ENCODE results near the gene PCIF1. TPM values are rescaled to one million over a fixed set of nuclear protein-coding genes. Genes with fewer than 3 reads are reported as not detected.

PCIF1 gene
- polyA plus RNA-seq, 2 of the 4 experiments (the other 2 are of a cell fraction): 19.7 to 21.6 TPM

DNA sequence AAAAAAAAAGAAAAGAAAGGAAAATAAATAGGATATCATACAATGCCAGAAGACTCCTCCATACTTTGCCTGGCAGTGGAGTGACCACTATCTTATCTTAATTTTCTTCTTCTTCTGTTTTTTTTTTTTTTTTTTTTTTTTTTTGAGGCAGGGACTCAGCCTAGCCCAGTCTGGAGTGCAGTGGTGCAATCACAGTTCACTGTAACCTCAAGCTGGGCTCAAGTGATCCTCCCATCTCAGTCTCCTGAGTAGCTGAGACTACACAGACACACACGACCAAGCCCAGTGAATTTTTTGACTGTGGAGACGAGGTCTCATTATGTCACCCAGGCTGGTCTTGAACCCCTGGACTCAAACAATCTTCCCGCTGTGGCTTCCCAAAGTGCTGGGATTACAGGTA is 57.1 kb downstream of the PCIF1 start:
- ATAC-seq (no peak), FAIRE-seq (no peak), DNase-seq (ENCODE audit: low read depth in 1 of 2, low spot score in 1 of 2) (no peak)
- 81% methylated on average over 3 of the region's 3 CpGs for WGBS (ENCODE audit: missing lambda C conversion rate)
- TF ChIP-seq ZSCAN20 (CRISPR knock-in tag; IDR thresholded peaks at IDR 0.05) (no peak), CHD2 (IDR thresholded peaks at IDR 0.05; ENCODE audit: low read length, partially characterized antibody) (no peak), CBX2 (IDR thresholded peaks at IDR 0.05; ENCODE audit: borderline replicate concordance, low read depth) (no peak), MYC (IDR thresholded peaks at IDR 0.05; ENCODE audit: borderline replicate concordance, low read length) (no peak)
- H3K4me1 ChIP-seq: peaks cover 27% of the 10 kb centered on the region
- no peak overlapping the region for H3K4me2 ChIP-seq
- ChIA-PET POLR2A (no interaction called here), CTCF (interaction anchor here (0.6 to 22.4 kb wide), 5 partner anchors 9 to 208 kb away, joined by 3 to 450 read pairs (median 7); partner anchors contain the start of genes MMP9 and ZNF335)
- H3K4me3 ChIP-seq: no peak overlapping the region
- H3K27ac ChIP-seq: no peak overlapping the region
- no peaks in the 10 kb centered on the region for H3K9me3 ChIP-seq

GRCh38 chr20:45993197-45993951 is 58.9 kb downstream of the PCIF1 start:
- no peaks in the 10 kb centered on the region for H3K9me3 ChIP-seq
- POLR2A ChIA-PET: no interaction called here
- peak; percentile 99 for ATAC-seq
- no peak overlapping the region for H3K4me3 ChIP-seq
- H3K4me1 ChIP-seq: peaks cover 27% of the 10 kb centered on the region
- peak overlapping the region; percentile 59 for H3K4me2 ChIP-seq
- H3K27ac ChIP-seq: peak overlapping the region; percentile 55 to 80; a peak in 5 of 6 replicates
- TF ChIP-seq JUN (IDR thresholded peaks at IDR 0.05) (peak in 1 of 2 experiments; percentile 20; a peak in 1 of 5 replicates), SREBF2 (IDR thresholded peaks at IDR 0.05) (no peak), ESRRA (IDR thresholded peaks at IDR 0.05; ENCODE audit: borderline replicate concordance, low read length) (0 out of 2 replicates have a peak, but pooled peaks have one; percentile 11), GATA3 (IDR thresholded peaks at IDR 0.05; ENCODE audit: borderline replicate concordance) (no peak), FOXS1 (CRISPR knock-in tag; IDR thresholded peaks at IDR 0.05) (no peak), MAX (IDR thresholded peaks at IDR 0.05) (peak; percentile 17; the same call in 1 of the 2 replicates), SMC3 (IDR thresholded peaks at IDR 0.05) (no peak), NFE2L2 (conservative IDR thresholded peaks at IDR 0.05; ENCODE audit: low read length) (no peak), CEBPB (IDR thresholded peaks at IDR 0.05) (peak; percentile 14 to 63; a peak in 2 of 4 replicates), ZFP36 (IDR thresholded peaks at IDR 0.05; ENCODE audit: borderline replicate concordance, partially characterized antibody) (no peak), ZC3H11A (IDR thresholded peaks at IDR 0.05) (no peak), MAZ (IDR thresholded peaks at IDR 0.05; ENCODE audit: borderline replicate concordance, low read depth, low read length) (no peak), NR3C1 (IDR thresholded peaks at IDR 0.05) (no peak), HOXB13 (CRISPR knock-in tag; IDR thresholded peaks at IDR 0.05; ENCODE audit: low read depth) (no peak), FOSL2 (IDR thresholded peaks at IDR 0.05) (0 out of 2 replicates have a peak, but pooled peaks have one; percentile 5), FOSL2 (CRISPR knock-in tag; IDR thresholded peaks at IDR 0.05) (peak; percentile 77), FOSB (CRISPR knock-in tag; IDR thresholded peaks at IDR 0.05) (no peak), MYC (IDR thresholded peaks at IDR 0.05; ENCODE audit: borderline replicate concordance, low read length) (no peak)
- TF ChIP-seq, protein P1, sequence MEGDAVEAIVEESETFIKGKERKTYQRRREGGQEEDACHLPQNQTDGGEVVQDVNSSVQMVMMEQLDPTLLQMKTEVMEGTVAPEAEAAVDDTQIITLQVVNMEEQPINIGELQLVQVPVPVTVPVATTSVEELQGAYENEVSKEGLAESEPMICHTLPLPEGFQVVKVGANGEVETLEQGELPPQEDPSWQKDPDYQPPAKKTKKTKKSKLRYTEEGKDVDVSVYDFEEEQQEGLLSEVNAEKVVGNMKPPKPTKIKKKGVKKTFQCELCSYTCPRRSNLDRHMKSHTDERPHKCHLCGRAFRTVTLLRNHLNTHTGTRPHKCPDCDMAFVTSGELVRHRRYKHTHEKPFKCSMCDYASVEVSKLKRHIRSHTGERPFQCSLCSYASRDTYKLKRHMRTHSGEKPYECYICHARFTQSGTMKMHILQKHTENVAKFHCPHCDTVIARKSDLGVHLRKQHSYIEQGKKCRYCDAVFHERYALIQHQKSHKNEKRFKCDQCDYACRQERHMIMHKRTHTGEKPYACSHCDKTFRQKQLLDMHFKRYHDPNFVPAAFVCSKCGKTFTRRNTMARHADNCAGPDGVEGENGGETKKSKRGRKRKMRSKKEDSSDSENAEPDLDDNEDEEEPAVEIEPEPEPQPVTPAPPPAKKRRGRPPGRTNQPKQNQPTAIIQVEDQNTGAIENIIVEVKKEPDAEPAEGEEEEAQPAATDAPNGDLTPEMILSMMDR (IDR thresholded peaks at IDR 0.05): no peak
- TF ChIP-seq, protein P2, sequence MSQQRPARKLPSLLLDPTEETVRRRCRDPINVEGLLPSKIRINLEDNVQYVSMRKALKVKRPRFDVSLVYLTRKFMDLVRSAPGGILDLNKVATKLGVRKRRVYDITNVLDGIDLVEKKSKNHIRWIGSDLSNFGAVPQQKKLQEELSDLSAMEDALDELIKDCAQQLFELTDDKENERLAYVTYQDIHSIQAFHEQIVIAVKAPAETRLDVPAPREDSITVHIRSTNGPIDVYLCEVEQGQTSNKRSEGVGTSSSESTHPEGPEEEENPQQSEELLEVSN (IDR thresholded peaks at IDR 0.05; ENCODE audit: borderline replicate concordance, low read depth): no peak
- TF ChIP-seq, protein P3, sequence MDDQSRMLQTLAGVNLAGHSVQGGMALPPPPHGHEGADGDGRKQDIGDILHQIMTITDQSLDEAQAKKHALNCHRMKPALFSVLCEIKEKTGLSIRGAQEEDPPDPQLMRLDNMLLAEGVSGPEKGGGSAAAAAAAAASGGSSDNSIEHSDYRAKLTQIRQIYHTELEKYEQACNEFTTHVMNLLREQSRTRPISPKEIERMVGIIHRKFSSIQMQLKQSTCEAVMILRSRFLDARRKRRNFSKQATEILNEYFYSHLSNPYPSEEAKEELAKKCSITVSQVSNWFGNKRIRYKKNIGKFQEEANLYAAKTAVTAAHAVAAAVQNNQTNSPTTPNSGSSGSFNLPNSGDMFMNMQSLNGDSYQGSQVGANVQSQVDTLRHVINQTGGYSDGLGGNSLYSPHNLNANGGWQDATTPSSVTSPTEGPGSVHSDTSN (IDR thresholded peaks at IDR 0.05): no peak
- TF ChIP-seq, protein P4, sequence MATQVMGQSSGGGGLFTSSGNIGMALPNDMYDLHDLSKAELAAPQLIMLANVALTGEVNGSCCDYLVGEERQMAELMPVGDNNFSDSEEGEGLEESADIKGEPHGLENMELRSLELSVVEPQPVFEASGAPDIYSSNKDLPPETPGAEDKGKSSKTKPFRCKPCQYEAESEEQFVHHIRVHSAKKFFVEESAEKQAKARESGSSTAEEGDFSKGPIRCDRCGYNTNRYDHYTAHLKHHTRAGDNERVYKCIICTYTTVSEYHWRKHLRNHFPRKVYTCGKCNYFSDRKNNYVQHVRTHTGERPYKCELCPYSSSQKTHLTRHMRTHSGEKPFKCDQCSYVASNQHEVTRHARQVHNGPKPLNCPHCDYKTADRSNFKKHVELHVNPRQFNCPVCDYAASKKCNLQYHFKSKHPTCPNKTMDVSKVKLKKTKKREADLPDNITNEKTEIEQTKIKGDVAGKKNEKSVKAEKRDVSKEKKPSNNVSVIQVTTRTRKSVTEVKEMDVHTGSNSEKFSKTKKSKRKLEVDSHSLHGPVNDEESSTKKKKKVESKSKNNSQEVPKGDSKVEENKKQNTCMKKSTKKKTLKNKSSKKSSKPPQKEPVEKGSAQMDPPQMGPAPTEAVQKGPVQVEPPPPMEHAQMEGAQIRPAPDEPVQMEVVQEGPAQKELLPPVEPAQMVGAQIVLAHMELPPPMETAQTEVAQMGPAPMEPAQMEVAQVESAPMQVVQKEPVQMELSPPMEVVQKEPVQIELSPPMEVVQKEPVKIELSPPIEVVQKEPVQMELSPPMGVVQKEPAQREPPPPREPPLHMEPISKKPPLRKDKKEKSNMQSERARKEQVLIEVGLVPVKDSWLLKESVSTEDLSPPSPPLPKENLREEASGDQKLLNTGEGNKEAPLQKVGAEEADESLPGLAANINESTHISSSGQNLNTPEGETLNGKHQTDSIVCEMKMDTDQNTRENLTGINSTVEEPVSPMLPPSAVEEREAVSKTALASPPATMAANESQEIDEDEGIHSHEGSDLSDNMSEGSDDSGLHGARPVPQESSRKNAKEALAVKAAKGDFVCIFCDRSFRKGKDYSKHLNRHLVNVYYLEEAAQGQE (IDR thresholded peaks at IDR 0.05): no peak
- 37% methylated on average over 11 of the region's 12 CpGs for WGBS (ENCODE audit: missing lambda C conversion rate)
- FAIRE-seq: no peak
- CTCF ChIA-PET: interaction anchor here (22.4 kb wide), 1 partner anchor 12 kb away, joined by 450 read pairs; the partner anchor contains the start of gene MMP9
- DNase-seq (ENCODE audit: low read depth in 1 of 2, low spot score in 1 of 2): peak; percentile 88

Data from A549 (cell line).